Fibroblast of skin of abdomen (primary cell): ENCODE measurements around the gene KDM8. TPM values are rescaled to one million over a fixed set of nuclear protein-coding genes. Genes with fewer than 3 reads are reported as not detected.

ENCODE experiments used
- DNase-seq: peaks from one replicate; pipeline ENCODE4 v3.0.0-alpha.2; 2013
- polyA plus RNA-seq, 2 experiments: library from polyadenylated mRNA; unstranded; fragments of 120-200 nt; gene quantifications; one replicate each; pipeline ENCODE4 v1.2.1, GENCODE V29; 2013; ENCODE audit not compliant: insufficient read length in 2 of 2

The KDM8 gene
- polyA plus RNA-seq (2013, experiment 1 of 2; ENCODE audit: insufficient read length): 2.6 TPM
- 3.1 TPM for polyA plus RNA-seq (2013, experiment 2 of 2; ENCODE audit: insufficient read length)

- peak; percentile 100 for DNase-seq
Observed at GRCh38 chr16:27203507-27204311, at the start of gene KDM8. KDM8 (plus strand) TSS chr16:27203526; CDS start chr16:27210124, 6,598 bp downstream.

- peak; percentile 33 for DNase-seq
Observed at GRCh38 chr16:27154705-27155521, 48.4 kb upstream of the KDM8 start.

GRCh38 chr16:27156579-27156978 is 46.7 kb upstream of the KDM8 start:
- DNase-seq: no peak

GRCh38 chr16:27161398-27161797 is 41.9 kb upstream of the KDM8 start:
- no peak for DNase-seq

GRCh38 chr16:27164352-27164751 is 39.0 kb upstream of the KDM8 start:
- DNase-seq: no peak

- DNase-seq: no peak
Observed at GRCh38 chr16:27165576-27165975, 37.8 kb upstream of the KDM8 start.

- DNase-seq: no peak
Observed at GRCh38 chr16:27168790-27169189, 34.5 kb upstream of the KDM8 start.

- peak; percentile 74 for DNase-seq
Observed at GRCh38 chr16:27169511-27170071, 33.7 kb upstream of the KDM8 start.

GRCh38 chr16:27171584-27171983 is 31.7 kb upstream of the KDM8 start:
- DNase-seq: no peak

GRCh38 chr16:27174007-27174406 is 29.3 kb upstream of the KDM8 start:
- no peak for DNase-seq

GRCh38 chr16:27174798-27175197 is 28.5 kb upstream of the KDM8 start:
- DNase-seq: peak; percentile 47

GRCh38 chr16:27175888-27176287 is 27.4 kb upstream of the KDM8 start:
- DNase-seq: no peak

- peak; percentile 82 for DNase-seq
Observed at GRCh38 chr16:27177031-27177774, 26.1 kb upstream of the KDM8 start.

GRCh38 chr16:27179500-27180072 is 23.7 kb upstream of the KDM8 start:
- peak; percentile 48 for DNase-seq

- no peak for DNase-seq
Observed at GRCh38 chr16:27181019-27181790, 22.1 kb upstream of the KDM8 start.

GRCh38 chr16:27182906-27183405 is 20.4 kb upstream of the KDM8 start:
- DNase-seq: no peak

GRCh38 chr16:27185776-27186130 is 17.6 kb upstream of the KDM8 start:
- DNase-seq: no peak

- no peak for DNase-seq
Observed at GRCh38 chr16:27188633-27189032, 14.7 kb upstream of the KDM8 start.

GRCh38 chr16:27189335-27189972 is 13.9 kb upstream of the KDM8 start:
- no peak for DNase-seq

- DNase-seq: no peak
Observed at GRCh38 chr16:27190316-27190871, 12.9 kb upstream of the KDM8 start.
